GM18520 (cell line): ENCODE data around the gene ANKS6.

ENCODE experiments used
- ATAC-seq: cut with Tn5 transposase; IDR thresholded peaks from one replicate; pipeline ENCODE4 v1.9.1; 2021; ENCODE audit not compliant: unreplicated experiment

Gene ANKS6

GRCh38 chr9:98791608-98792490 lies 4.5 kb downstream of the ANKS6 start:
- ATAC-seq: no peak

GRCh38 chr9:98790842-98791607 lies 5.3 kb downstream of the ANKS6 start:
- ATAC-seq: no peak

- no peak for ATAC-seq
These were observed 6.1 kb downstream of the ANKS6 start for GRCh38 chr9:98790134-98790841.

GRCh38 chr9:98789483-98790133 lies 6.7 kb downstream of the ANKS6 start:
- ATAC-seq: no peak

- no peak for ATAC-seq
These were observed 8.5 kb downstream of the ANKS6 start for GRCh38 chr9:98787766-98788335.

GRCh38 chr9:98786750-98787510 lies 9.4 kb downstream of the ANKS6 start:
- no peak for ATAC-seq

- no peak for ATAC-seq
These were observed 11.2 kb downstream of the ANKS6 start for GRCh38 chr9:98784831-98785806.

GRCh38 chr9:98783518-98784226 lies 12.7 kb downstream of the ANKS6 start:
- no peak for ATAC-seq

GRCh38 chr9:98781588-98782383 lies 14.6 kb downstream of the ANKS6 start:
- no peak for ATAC-seq

- ATAC-seq: no peak
These were observed 16.2 kb downstream of the ANKS6 start for GRCh38 chr9:98780059-98780749.

- ATAC-seq: no peak
These were observed 17.4 kb downstream of the ANKS6 start for GRCh38 chr9:98778711-98779530.

- no peak for ATAC-seq
These were observed 18.1 kb downstream of the ANKS6 start for GRCh38 chr9:98778251-98778650.

- no peak for ATAC-seq
These were observed 18.7 kb downstream of the ANKS6 start for GRCh38 chr9:98777618-98778017.

GRCh38 chr9:98775831-98776441 lies 20.4 kb downstream of the ANKS6 start:
- no peak for ATAC-seq

- ATAC-seq: no peak
These were observed 21.6 kb downstream of the ANKS6 start for GRCh38 chr9:98774746-98775145.
